Stimulated activated CD4-positive, alpha-beta T cell treated with anti-CD3 and anti-CD28 coated beads, TNF-alpha, amount 100 ng/mL, for 24 hours (primary cell): Measurements from ENCODE around the gene TRIM67.
"Not testable (repeated sequence)": the region's sequence is repeated elsewhere in the genome, so short reads cannot be mapped to it uniquely, and the experiment has no call there.

ENCODE experiments used
- DNase-seq, 3 experiments: peaks; one replicate each; pipeline ENCODE4 v3.0.0-alpha.2; 2020; ENCODE audit warnings: low read depth in 3 of 3

TRIM67 gene

GRCh38 chr1:231203259-231204057 lies 41.6 kb downstream of the TRIM67 start:
- DNase-seq: no peak

- DNase-seq: no peak
Measured at GRCh38 chr1:231206856-231207255, 45.0 kb downstream of the TRIM67 start.

- DNase-seq: no peak
Measured at GRCh38 chr1:231207437-231207836, 45.6 kb downstream of the TRIM67 start.

- DNase-seq: no peak
Measured at GRCh38 chr1:231208980-231209379, 47.1 kb downstream of the TRIM67 start.

GRCh38 chr1:231209531-231209930 lies 47.7 kb downstream of the TRIM67 start:
- DNase-seq: no peak

GRCh38 chr1:231210126-231210525 lies 48.3 kb downstream of the TRIM67 start:
- DNase-seq: no peak

- DNase-seq: peak; percentile 79 to 92 (median 81)
Measured at GRCh38 chr1:231211005-231211857, 49.4 kb downstream of the TRIM67 start.

- DNase-seq: not testable (repeated sequence)
Measured at GRCh38 chr1:231212301-231212700, 50.4 kb downstream of the TRIM67 start.

GRCh38 chr1:231213831-231214573 lies 52.1 kb downstream of the TRIM67 start:
- DNase-seq: no peak

GRCh38 chr1:231214918-231215680 lies 53.2 kb downstream of the TRIM67 start:
- no peak for DNase-seq

- DNase-seq: no peak
Measured at GRCh38 chr1:231215681-231216385, 54.0 kb downstream of the TRIM67 start.

GRCh38 chr1:231216498-231216897 lies 54.6 kb downstream of the TRIM67 start:
- no peak for DNase-seq

GRCh38 chr1:231217056-231217455 lies 55.2 kb downstream of the TRIM67 start:
- DNase-seq: no peak

GRCh38 chr1:231218078-231218477 lies 56.2 kb downstream of the TRIM67 start:
- no peak for DNase-seq

- DNase-seq: no peak
Measured at GRCh38 chr1:231219422-231220401, 57.9 kb downstream of the TRIM67 start.

- no peak for DNase-seq
Measured at GRCh38 chr1:231220801-231221200, 58.9 kb downstream of the TRIM67 start.

GRCh38 chr1:231226156-231226555 lies 64.3 kb downstream of the TRIM67 start:
- DNase-seq: no peak

GRCh38 chr1:231231511-231231910 lies 69.7 kb downstream of the TRIM67 start:
- DNase-seq: no peak
